T follicular helper cell (primary cell): ENCODE results near the gene FAM89B.

Experiments used
- DNase-seq: peaks from one replicate; pipeline ENCODE4 v3.0.0-alpha.2; 2020; ENCODE audit warnings: low read depth

FAM89B gene

DNA sequence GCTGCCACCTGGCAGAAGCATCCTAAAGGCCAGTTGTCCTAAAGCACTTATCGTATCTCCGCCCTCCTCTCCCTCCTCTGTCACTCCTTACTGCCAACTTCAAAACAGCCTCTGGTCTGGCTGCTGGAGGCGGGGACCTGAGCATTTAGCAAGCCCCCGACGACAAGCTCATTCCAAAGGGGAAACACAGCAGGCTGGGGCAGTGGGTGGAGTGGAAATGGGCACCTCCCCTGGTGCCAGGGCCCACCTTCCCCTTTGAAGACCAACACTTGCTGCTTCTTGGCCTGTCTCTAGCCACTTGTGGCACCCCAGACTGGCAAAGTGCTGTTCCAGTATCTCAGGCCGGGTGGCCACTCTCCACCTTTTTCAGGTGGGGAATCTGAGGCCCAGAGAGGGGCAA, 38.1 kb downstream of the FAM89B start:
- no peak for DNase-seq

- DNase-seq = no peak
These were observed 38.9 kb downstream of the FAM89B start for GRCh38 chr11:65611028-65611757.

DNA sequence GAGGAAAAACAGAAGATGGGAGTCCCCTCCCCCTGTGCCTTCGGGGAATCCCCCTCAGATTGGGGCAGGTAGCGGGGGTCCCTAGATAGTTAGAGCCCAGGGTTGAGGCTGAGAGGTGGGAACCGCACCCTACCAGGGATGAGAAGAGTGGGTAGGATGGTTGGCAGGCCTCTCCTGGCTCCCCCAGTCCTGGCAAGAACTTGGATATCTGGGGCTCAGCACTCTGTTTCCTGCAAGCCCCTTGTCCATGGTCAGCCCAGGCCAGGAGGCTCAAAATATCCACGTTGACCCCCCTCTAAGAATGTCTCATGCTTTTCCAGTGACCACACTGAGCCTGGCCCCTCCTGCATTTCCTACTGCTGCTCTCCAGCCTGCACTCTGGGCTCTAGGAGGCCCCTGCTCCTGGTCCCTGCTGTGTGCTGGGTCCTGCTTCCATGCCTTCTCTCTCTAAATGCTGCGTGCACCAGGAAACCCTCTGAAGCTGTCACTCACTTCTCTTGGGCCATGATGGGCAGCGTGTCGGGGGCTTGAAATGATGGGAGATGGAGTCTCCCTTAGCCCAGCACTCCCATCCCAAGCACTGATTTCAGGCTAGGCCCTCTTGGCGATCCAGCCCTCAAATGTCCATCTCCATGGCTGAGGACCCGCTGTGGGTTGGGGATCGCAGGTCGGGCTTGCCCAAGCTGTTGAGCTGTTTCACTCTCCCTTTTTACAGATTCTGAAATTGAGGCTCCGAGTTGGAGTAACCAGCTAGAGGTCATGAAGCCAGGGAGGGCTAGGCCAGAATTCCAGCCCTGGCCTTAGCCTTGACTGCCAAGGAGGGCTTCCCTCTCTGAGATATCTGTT, 39.6 kb downstream of the FAM89B start:
- DNase-seq = no peak

- DNase-seq = no peak
These were observed 40.4 kb downstream of the FAM89B start for GRCh38 chr11:65612691-65613090.

- DNase-seq = no peak
These were observed 41.0 kb downstream of the FAM89B start for GRCh38 chr11:65613091-65613928.

GRCh38 chr11:65615229-65615949, 43.1 kb downstream of the FAM89B start, which contains the start of gene PCNX3:
Gene PCNX3 (plus strand): TSS chr11:65615776. CDS start chr11:65616312, 536 bp downstream.
- peak; percentile 100 for DNase-seq

GRCh38 chr11:65615950-65616574, 43.7 kb downstream of the FAM89B start:
- DNase-seq = no peak

GRCh38 chr11:65616575-65617001, 44.2 kb downstream of the FAM89B start:
- no peak for DNase-seq

DNA sequence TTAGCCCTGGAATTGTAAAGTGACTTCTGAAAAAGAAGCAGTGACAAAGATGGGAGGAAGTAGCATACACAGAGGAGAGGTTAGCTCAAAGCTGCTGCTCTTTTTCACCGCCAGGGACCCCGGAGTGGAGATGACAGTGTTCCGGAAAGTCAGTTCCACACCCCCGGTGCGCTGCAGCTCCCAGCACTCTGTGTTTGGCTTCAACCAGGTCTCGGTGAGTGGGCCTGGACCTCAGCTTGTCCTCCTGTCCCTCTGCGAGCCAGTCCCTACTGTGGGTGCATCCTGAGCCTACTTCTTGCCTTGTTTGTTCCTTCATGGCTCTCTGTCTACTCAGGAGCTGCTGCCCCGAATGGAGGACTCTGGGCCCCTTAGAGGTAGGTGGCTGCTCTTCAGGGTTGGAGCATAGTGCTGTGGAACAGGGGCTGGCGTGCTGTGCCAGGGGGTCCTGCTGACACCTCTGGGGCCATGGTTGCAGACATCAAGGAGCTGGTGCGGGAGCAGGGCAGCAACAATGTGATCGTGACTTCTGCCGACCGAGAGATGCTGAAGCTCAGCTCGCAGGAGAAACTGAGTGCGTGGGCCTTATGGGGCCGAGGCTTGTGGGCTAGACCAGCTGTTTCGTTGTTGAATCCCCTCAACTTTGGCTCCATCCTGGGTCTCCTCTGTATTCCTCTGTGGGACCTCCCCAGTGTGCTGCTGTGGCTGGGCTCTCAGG, 45.0 kb downstream of the FAM89B start:
- no peak for DNase-seq

GRCh38 chr11:65617990-65618751, 45.8 kb downstream of the FAM89B start:
- DNase-seq = no peak

DNA sequence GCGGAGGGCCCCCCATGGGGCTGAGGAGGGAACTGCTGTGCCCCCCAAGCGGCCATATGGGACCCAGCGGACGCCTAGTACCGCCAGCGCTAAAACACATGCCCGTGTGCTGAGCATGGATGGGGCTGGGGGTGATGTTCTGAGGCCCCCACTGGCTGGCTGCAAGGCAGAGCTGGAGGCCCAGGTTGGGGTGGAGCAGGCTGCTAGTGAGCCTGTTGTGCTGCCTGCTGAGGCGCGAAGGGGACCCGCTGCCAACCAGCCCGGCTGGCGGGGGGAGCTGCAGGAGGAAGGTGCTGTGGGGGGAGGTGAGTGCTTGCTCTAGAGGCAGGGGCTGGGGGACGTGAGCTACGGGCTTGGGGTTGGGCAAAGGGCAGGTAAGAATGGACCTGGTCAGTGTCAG, 46.4 kb downstream of the FAM89B start:
- no peak for DNase-seq

DNA sequence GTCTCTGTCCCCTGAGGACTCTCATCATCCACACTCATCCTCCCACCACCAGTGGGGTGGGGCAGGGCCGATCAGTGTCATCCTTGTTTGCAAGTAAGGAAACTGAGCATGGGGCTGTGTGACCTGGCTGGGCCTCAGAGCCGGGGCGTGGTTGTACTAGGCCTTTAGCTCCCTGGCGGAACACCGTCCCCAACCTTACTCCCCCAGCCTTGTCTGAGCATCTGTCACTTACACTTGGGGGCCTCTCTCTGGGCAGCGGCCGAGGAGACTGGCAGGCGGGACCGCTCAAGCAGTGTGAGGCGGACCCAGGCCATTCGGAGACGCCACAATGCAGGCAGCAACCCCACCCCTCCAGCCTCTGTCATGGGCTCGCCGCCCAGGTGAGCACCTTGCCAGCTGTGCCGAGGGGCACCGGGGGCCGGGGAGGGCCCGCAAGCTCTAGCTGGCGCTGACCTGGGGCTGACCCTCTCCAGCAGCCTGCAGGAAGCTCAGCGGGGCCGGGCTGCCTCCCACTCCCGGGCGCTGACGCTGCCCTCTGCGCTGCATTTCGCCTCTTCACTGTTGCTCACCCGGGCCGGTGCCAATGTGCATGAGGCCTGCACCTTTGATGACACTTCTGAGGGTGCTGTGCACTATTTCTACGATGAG, 47.1 kb downstream of the FAM89B start:
- no peak for DNase-seq

DNA sequence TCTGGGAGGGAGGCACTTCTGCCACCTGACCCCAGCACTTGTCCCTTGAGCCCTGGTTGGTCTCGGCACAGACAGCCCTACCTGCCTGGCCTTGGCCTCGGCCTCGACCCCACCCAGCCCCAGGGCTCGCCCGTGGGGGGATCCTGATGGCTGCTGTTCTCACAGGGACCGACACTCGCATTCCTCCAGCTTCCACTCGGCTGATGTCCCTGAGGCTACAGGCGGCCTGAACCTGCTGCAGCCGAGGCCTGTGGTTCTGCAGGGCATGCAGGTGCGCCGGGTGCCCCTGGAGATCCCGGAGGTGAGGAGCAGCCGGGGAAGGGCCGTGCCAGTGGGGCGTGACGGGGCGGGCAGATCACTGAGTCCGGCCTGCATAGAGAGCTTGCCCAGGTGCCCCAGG, 48.3 kb downstream of the FAM89B start:
- DNase-seq = no peak

- no peak for DNase-seq
These were observed 49.1 kb downstream of the FAM89B start for GRCh38 chr11:65621460-65621859.

GRCh38 chr11:65622011-65622410, 49.7 kb downstream of the FAM89B start:
- no peak for DNase-seq

GRCh38 chr11:65623177-65623576, 50.8 kb downstream of the FAM89B start:
- DNase-seq = no peak
